HFFc6 (cell line): Measurements from ENCODE around the gene SLC23A1. TPM values are rescaled to one million over a fixed set of nuclear protein-coding genes. Genes with fewer than 3 reads are reported as not detected.

Experiments used
- DNase-seq: peaks from one replicate; pipeline ENCODE4 v3.0.0-alpha.2; 2018
- H3K27ac Mint-ChIP-seq: 2 replicates; pipeline ENCODE4 v1.8.0; 2020; ENCODE audit warnings: mild to moderate bottlenecking, mixed read lengths
- H3K27me3 Mint-ChIP-seq: 2 replicates; pipeline ENCODE4 v1.8.0; 2021; ENCODE audit warnings: mild to moderate bottlenecking, moderate library complexity, mixed read lengths; ENCODE audit not compliant: insufficient read depth
- H3K36me3 Mint-ChIP-seq: 2 replicates; pipeline ENCODE4 v1.8.0; 2021; ENCODE audit warnings: low read depth, mixed read lengths
- H3K4me1 Mint-ChIP-seq: 2 replicates; pipeline ENCODE4 v1.8.0; 2020; ENCODE audit warnings: low read depth, mixed read lengths
- H3K4me3 Mint-ChIP-seq: 2 replicates; pipeline ENCODE4 v1.8.0; 2020; ENCODE audit warnings: mild to moderate bottlenecking, moderate library complexity, mixed read lengths
- H3K9me3 Mint-ChIP-seq: 2 replicates; pipeline ENCODE4 v1.8.0; 2020; ENCODE audit warnings: mild to moderate bottlenecking, mixed read lengths
- CTCF ChIP-seq: fragments of 200-600 bp; sonication (generic); IDR thresholded peaks from 2 replicates; pipeline ENCODE4 v1.5.0; 2021; ENCODE audit warnings: antibody characterized with exemption, mild to moderate bottlenecking
- total RNA-seq, 6 experiments: library from RNA; stranded (reverse); fragmentation: NEBNext Ultra II Directional; extraction: Animal tissue kit (Norgen Biotek cat#: 25700); gene quantifications; 2 replicates in 1 of 6; 3 replicates in 5 of 6; pipeline ENCODE4 v1.2.3, GENCODE V29; 2021

Gene SLC23A1
- total RNA-seq, 6 experiments from 2014 or later: not detected

GRCh38 chr5:139383993-139384590 lies 995 bp upstream of the SLC23A1 start:
- Mint-ChIP-seq H3K36me3 (no peaks in the 10 kb centered on the region), H3K4me3 (no peak overlapping the region), H3K27me3 (no peaks in the 10 kb centered on the region; the same call in none of the 2 replicates), H3K4me1 (peaks cover 22% of the 10 kb centered on the region), H3K27ac (no peak overlapping the region; the same call in 1 of the 2 replicates), H3K9me3 (no peaks in the 10 kb centered on the region)
- TF ChIP-seq CTCF: no peak
- no peak for DNase-seq

- no peak for TF ChIP-seq CTCF
- Mint-ChIP-seq H3K4me3 (no peak overlapping the region), H3K27me3 (no peaks in the 10 kb centered on the region; the same call in none of the 2 replicates), H3K27ac (no peak overlapping the region), H3K9me3 (no peaks in the 10 kb centered on the region), H3K36me3 (no peaks in the 10 kb centered on the region), H3K4me1 (peaks cover 22% of the 10 kb centered on the region)
- no peak for DNase-seq
Measured at GRCh38 chr5:139382807-139383206, 290 bp downstream of the SLC23A1 start.

GRCh38 chr5:139381837-139382761 lies 998 bp downstream of the SLC23A1 start:
- no peak overlapping the region for H3K4me3 Mint-ChIP-seq
- H3K9me3 Mint-ChIP-seq: no peaks in the 10 kb centered on the region
- 0 out of 2 replicates have a peak, but pooled peaks cover 7% of the 10 kb centered on the region for H3K36me3 Mint-ChIP-seq
- no peaks in the 10 kb centered on the region; the same call in none of the 2 replicates for H3K27me3 Mint-ChIP-seq
- H3K4me1 Mint-ChIP-seq: peaks cover 22% of the 10 kb centered on the region
- DNase-seq: no peak
- H3K27ac Mint-ChIP-seq: no peak overlapping the region
- TF ChIP-seq CTCF: no peak

- Mint-ChIP-seq H3K27me3 (no peaks in the 10 kb centered on the region; the same call in none of the 2 replicates), H3K36me3 (peaks cover 13% of the 10 kb centered on the region), H3K4me3 (no peak overlapping the region), H3K27ac (no peak overlapping the region), H3K9me3 (no peaks in the 10 kb centered on the region), H3K4me1 (peaks cover 7% of the 10 kb centered on the region)
- TF ChIP-seq CTCF: no peak
- no peak for DNase-seq
Measured at GRCh38 chr5:139379626-139380449, 3.3 kb downstream of the SLC23A1 start.

GRCh38 chr5:139378941-139379361 lies 4.1 kb downstream of the SLC23A1 start:
- peaks cover 16% of the 10 kb centered on the region for H3K36me3 Mint-ChIP-seq
- no peaks in the 10 kb centered on the region; the same call in none of the 2 replicates for H3K27me3 Mint-ChIP-seq
- peaks cover 1% of the 10 kb centered on the region for H3K4me1 Mint-ChIP-seq
- H3K9me3 Mint-ChIP-seq: no peaks in the 10 kb centered on the region
- no peak overlapping the region for H3K4me3 Mint-ChIP-seq
- TF ChIP-seq CTCF: no peak
- no peak for DNase-seq
- H3K27ac Mint-ChIP-seq: no peak overlapping the region
